Thyroid gland (tissue), 4 donors: ENCODE results near the gene SIM2. TPM values are rescaled to one million over a fixed set of nuclear protein-coding genes. Genes with fewer than 3 reads are reported as not detected.

Experiments used
- DNase-seq, 2 donors: peaks; one replicate each; pipeline ENCODE4 v3.0.0-alpha.2; 2019
- H3K27ac ChIP-seq, 3 donors: fragments of 200-600 bp; sonication (generic); 1 replicate in 2 of 3; 2 replicates in 1 of 3; pipeline ENCODE4 v1.5.1; 2016 to 2019; ENCODE audit warnings: mild to moderate bottlenecking in 1 of 3, moderate library complexity in 1 of 3
- H3K27me3 ChIP-seq: fragments of 200-600 bp; sonication (generic); one replicate; pipeline ENCODE4 v1.5.1; 2019
- H3K36me3 ChIP-seq, 2 donors: fragments of 200-600 bp; sonication (generic); one replicate each; pipeline ENCODE4 v1.5.1; 2016 to 2019
- H3K4me1 ChIP-seq, 2 donors: fragments of 200-600 bp; sonication (generic); one replicate each; pipeline ENCODE4 v1.5.1; 2017 to 2019
- H3K4me3 ChIP-seq, 3 donors: fragments of 200-600 bp; sonication (generic); replicated peaks in 1 of 3; 1 replicate in 2 of 3; 2 replicates in 1 of 3; pipeline ENCODE4 v1.5.1; 2016; ENCODE audit warnings: mild to moderate bottlenecking in 1 of 3
- H3K9me3 ChIP-seq: fragments of 200-600 bp; sonication (generic); one replicate; pipeline ENCODE4 v1.5.1; 2017
- CTCF ChIP-seq, 6 experiments: fragments of 200-600 bp in 3 of 6; fragments of 450-650 bp in 3 of 6; sonication (generic) in 3 of 6; IDR thresholded peaks; one replicate each; pipeline ENCODE4 v1.5.1; 2016 to 2019; ENCODE audit warnings: antibody characterized with exemption in 6 of 6, mild to moderate bottlenecking in 2 of 6, inconsistent platforms in 1 of 6, moderate library complexity in 1 of 6
- POLR2A ChIP-seq, 2 donors: fragments of 450-650 bp; IDR thresholded peaks; one replicate each; pipeline ENCODE4 v1.6.1; 2017; ENCODE audit warnings: antibody characterized with exemption in 2 of 2, mild to moderate bottlenecking in 2 of 2, moderate library complexity in 1 of 2
- WGBS, 2 donors: methylation state at CpG; one replicate each; pipeline ENCODE4 v1.1.5; 2017; 5-methylcytosine and 5-hydroxymethylcytosine counted together
- intact Hi-C: fragments of 100-400 bp; cut with DNase I; formaldehyde crosslinking; loops from one replicate; pipeline ENCODE4 v1.15.1; 2023
- total RNA-seq, 4 donors: library from RNA; depleted of rRNA; stranded (reverse); fragments of >200 nt; gene quantifications; one replicate each; pipeline ENCODE4 v1.2.3, GENCODE V29; 2016

The SIM2 gene
- total RNA-seq, 4 donors from 2014 or later, result not detected

GRCh38 chr21:36738489-36739126, 39.7 kb downstream of the SIM2 start:
- intact Hi-C loops, result no loop called here
- WGBS, 2 donors, result 50 to 56% methylated on average over 12 of the region's 12 CpGs
- TF ChIP-seq POLR2A (IDR thresholded peaks at IDR 0.05), result no peak
- no peak for TF ChIP-seq CTCF (IDR thresholded peaks at IDR 0.05)

GRCh38 chr21:36741506-36741905, 42.6 kb downstream of the SIM2 start:
- Histone ChIP-seq H3K36me3 (no peaks in the 10 kb centered on the region), H3K9me3 (no peaks in the 10 kb centered on the region), H3K4me3 (no peak overlapping the region), H3K27ac (no peak overlapping the region), H3K4me1 (peaks cover 9 to 13% of the 10 kb centered on the region in 2 donors), H3K27me3 (no peaks in the 10 kb centered on the region)
- no peak for TF ChIP-seq POLR2A (IDR thresholded peaks at IDR 0.05)
- TF ChIP-seq CTCF (IDR thresholded peaks at IDR 0.05), result no peak
- no peak for DNase-seq
- 92% methylated on average over 21 of the region's 21 CpGs for WGBS, 2 donors
- intact Hi-C loops, result loop anchor here (10.0 kb wide), 1 partner anchor 183 kb away; no protein-coding TSS in a partner anchor

More at GRCh38 chr21:36738489-36739126, 39.7 kb downstream of the SIM2 start:
- DNase-seq, result no peak
- no peaks in the 10 kb centered on the region for H3K36me3 ChIP-seq
- H3K9me3 ChIP-seq, result no peaks in the 10 kb centered on the region
- H3K27ac ChIP-seq, result no peak overlapping the region
- H3K27me3 ChIP-seq, result no peaks in the 10 kb centered on the region
- H3K4me1 ChIP-seq, result no peaks in the 10 kb centered on the region
- H3K4me3 ChIP-seq, result no peak overlapping the region

- TF ChIP-seq POLR2A (IDR thresholded peaks at IDR 0.05) (no peak), CTCF (IDR thresholded peaks at IDR 0.05) (no peak)
- H3K9me3 ChIP-seq, result no peaks in the 10 kb centered on the region
- intact Hi-C loops, result loop anchor here (10.0 kb wide), 1 partner anchor 182 kb away; no protein-coding TSS in a partner anchor
- no peak for DNase-seq
- H3K4me1 ChIP-seq, result peaks cover 10 to 13% of the 10 kb centered on the region in 2 donors
- H3K36me3 ChIP-seq, result no peaks in the 10 kb centered on the region
- H3K27me3 ChIP-seq, result no peaks in the 10 kb centered on the region
- H3K27ac ChIP-seq, result no peak overlapping the region
- WGBS, 2 donors, result 95 to 98% methylated on average over 7 of the region's 7 CpGs
- no peak overlapping the region for H3K4me3 ChIP-seq
Observed at GRCh38 chr21:36743008-36743407, 44.1 kb downstream of the SIM2 start.

- Histone ChIP-seq H3K27me3 (no peaks in the 10 kb centered on the region), H3K27ac (no peak overlapping the region), H3K4me3 (no peak overlapping the region), H3K4me1 (peaks cover 13% of the 10 kb centered on the region in 2 donors), H3K36me3 (no peaks in the 10 kb centered on the region), H3K9me3 (no peaks in the 10 kb centered on the region)
- TF ChIP-seq CTCF (IDR thresholded peaks at IDR 0.05) (no peak), POLR2A (IDR thresholded peaks at IDR 0.05) (no peak)
- WGBS, 2 donors, result 92 to 99% methylated on average over 9 of the region's 9 CpGs
- no peak for DNase-seq
- intact Hi-C loops, result loop anchor here (10.0 kb wide), 1 partner anchor 181 kb away; no protein-coding TSS in a partner anchor
Observed at GRCh38 chr21:36743446-36743845, 44.5 kb downstream of the SIM2 start.

- H3K27me3 ChIP-seq, result no peaks in the 10 kb centered on the region
- intact Hi-C loops, result loop anchor here (10.0 kb wide), 1 partner anchor 181 kb away; no protein-coding TSS in a partner anchor
- DNase-seq, result no peak
- WGBS, 2 donors, result 94 to 96% methylated on average over 3 of the region's 3 CpGs
- no peaks in the 10 kb centered on the region for H3K9me3 ChIP-seq
- no peak overlapping the region for H3K4me3 ChIP-seq
- H3K27ac ChIP-seq, result no peak overlapping the region
- no peaks in the 10 kb centered on the region for H3K36me3 ChIP-seq
- H3K4me1 ChIP-seq, result peaks cover 13% of the 10 kb centered on the region in 2 donors
- TF ChIP-seq CTCF (IDR thresholded peaks at IDR 0.05) (no peak), POLR2A (IDR thresholded peaks at IDR 0.05) (no peak)
Observed at GRCh38 chr21:36744190-36744559, 45.3 kb downstream of the SIM2 start.
